SH-SY5Y (cell line): ENCODE measurements around the gene LHFPL3.

ENCODE experiments used
- GATA2 ChIP-seq: IDR thresholded peaks from 2 replicates; pipeline ENCODE4 v1.6.1; 2011; ENCODE audit warnings: mild to moderate bottlenecking, low read depth, low read length
- GATA3 ChIP-seq: IDR thresholded peaks from 2 replicates; pipeline ENCODE4 v1.6.1; 2011; ENCODE audit warnings: low read depth, mild to moderate bottlenecking, low read length, moderate library complexity

- no peak for TF ChIP-seq GATA2
- no peak for TF ChIP-seq GATA3
Observed at GRCh38 chr7:104296900-104297299, 31.5 kb upstream of the LHFPL3 start.
